ENCODE measurements around the gene STAT6. TPM values are rescaled to one million over a fixed set of nuclear protein-coding genes. Genes with fewer than 3 reads are reported as not detected.

Gene STAT6
- total and polyA plus RNA-seq, 2 donors (not counting 3 experiments of a cell fraction or from before 2014, with no cell fraction given), result 136 to 147 TPM

DNA sequence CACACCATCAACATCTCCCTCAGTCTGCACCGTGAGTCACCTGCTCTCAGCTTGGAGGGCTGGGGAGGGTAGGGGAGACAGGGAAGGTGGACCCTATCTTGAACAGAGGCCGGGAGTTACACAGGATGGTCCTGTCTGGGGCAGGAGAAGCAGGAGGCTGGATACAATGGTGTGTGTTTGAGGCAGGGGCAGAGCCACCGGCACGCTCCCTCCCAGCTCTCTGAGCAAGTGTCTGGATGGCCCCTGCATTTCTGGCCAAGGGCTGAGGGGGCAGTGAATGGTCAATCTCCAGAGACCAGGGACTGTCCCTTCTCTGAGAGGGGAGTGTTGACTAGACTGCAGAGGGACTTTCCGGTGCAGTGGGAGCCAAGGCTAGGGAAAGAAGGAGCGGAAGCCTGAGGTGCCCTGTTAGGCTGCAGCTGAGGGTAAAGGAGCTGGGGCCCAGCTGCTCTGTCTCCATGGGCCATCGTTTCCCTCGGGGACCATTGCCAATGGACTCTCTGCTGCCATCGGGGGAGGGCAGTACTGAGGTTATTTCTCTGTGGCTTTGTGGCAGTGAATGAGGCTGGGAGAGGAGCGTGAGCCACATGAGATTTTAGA is 34.4 kb upstream of the STAT6 start:
- Histone ChIP-seq H3K9me3 (replicated peaks; ENCODE audit: control insufficient read depth, insufficient read depth, low read length) (no peaks in the 10 kb centered on the region), H3K4me2 (ENCODE audit: insufficient read depth, low read length) (no peak overlapping the region), H3K9ac (replicated peaks; ENCODE audit: extremely low read depth, insufficient read depth, low read length) (no peak overlapping the region), H3K27me3 (ENCODE audit: control insufficient read depth in 2 of 2, insufficient read depth in 2 of 2, low read length in 2 of 2) (peaks cover 1 to 2% of the 10 kb centered on the region in 2 experiments), H3K27ac (ENCODE audit: insufficient read depth, low read depth, low read length) (no peak overlapping the region), H3K9me1 (replicated peaks; ENCODE audit: control insufficient read depth, extremely low read depth, insufficient read depth, low read length) (no peaks in the 10 kb centered on the region), H2AFZ (ENCODE audit: low read depth, low read length) (no peak overlapping the region), H3K36me3 (ENCODE audit: control insufficient read depth in 2 of 2, extremely low read depth in 1 of 2, insufficient read depth in 2 of 2, low read length in 2 of 2) (no peaks in the 10 kb centered on the region), H3K4me1 (ENCODE audit: control insufficient read depth, extremely low read depth, insufficient read depth, low read length) (peaks cover 2% of the 10 kb centered on the region), H3K4me3 (replicated peaks in 1 of 3; ENCODE audit: insufficient read depth in 1 of 3, low read depth in 1 of 3, low read length in 3 of 3) (no peak overlapping the region), H3K79me2 (ENCODE audit: control insufficient read depth, insufficient read depth, low read length) (no peaks in the 10 kb centered on the region), H4K20me1 (replicated peaks; ENCODE audit: control insufficient read depth, extremely low read depth, insufficient read depth, low read length) (no peaks in the 10 kb centered on the region)
- no peak for FAIRE-seq
- ChIA-PET POLR2A (interaction anchor here (0.8 kb wide), 1 partner anchor 18 kb away, joined by 8 read pairs; no protein-coding TSS in a partner anchor), CTCF (interaction anchor here (0.9 to 5.5 kb wide), 2 partner anchors 9 to 29 kb away, joined by 3 to 38 read pairs; no protein-coding TSS in a partner anchor)
- no peak for DNase-seq (ENCODE audit: low read depth, low spot score)
- dilution Hi-C loops (cut with MboI; ENCODE audit: extremely low pct_ligation_motif_present, low sequenced_read_pairs), result no loop called here
- intact Hi-C loops (cut with micrococcal nuclease), result no loop called here
- TF ChIP-seq CTCF (IDR thresholded peaks at IDR 0.05; ENCODE audit: extremely low read depth in 1 of 2, insufficient read depth in 1 of 2, low read depth in 1 of 2, low read length in 2 of 2), result no peak
- no peak for TF ChIP-seq JUN (IDR thresholded peaks at IDR 0.05; ENCODE audit: borderline replicate concordance, insufficient read depth, insufficient read length, low read depth)
- TF ChIP-seq GATA2 (IDR thresholded peaks at IDR 0.05; ENCODE audit: insufficient read depth, insufficient read length, low read depth, low read length), result no peak
- TF ChIP-seq EZH2 (IDR thresholded peaks at IDR 0.05; ENCODE audit: borderline replicate concordance, low read depth, low read length, severe bottlenecking), result no peak
- no peak for TF ChIP-seq FOS (IDR thresholded peaks at IDR 0.05; ENCODE audit: borderline replicate concordance, insufficient read depth, low read length)
- TF ChIP-seq MYC (IDR thresholded peaks at IDR 0.05; ENCODE audit: low read depth, low read length), result no peak
- no peak for TF ChIP-seq POLR2A (IDR thresholded peaks at IDR 0.05; ENCODE audit: low read depth, low read length)
- TF ChIP-seq MAX (IDR thresholded peaks at IDR 0.05; ENCODE audit: insufficient read depth, insufficient read length), result no peak
- no peak for TF ChIP-seq POLR2AphosphoS5 (IDR thresholded peaks at IDR 0.05; ENCODE audit: insufficient read depth, low read depth, low read length)
- no TSS peak for BruUV-seq (replicated peaks)

Measured in endothelial cell of umbilical vein (primary cell).